Gastroesophageal sphincter (tissue), 3 donors: ENCODE measurements around the gene LINC00632.

ENCODE experiments used
- CTCF ChIP-seq, 4 experiments: fragments of 200-600 bp in 2 of 4; fragments of 450-650 bp in 2 of 4; sonication (generic) in 1 of 4; IDR thresholded peaks; one replicate each; pipeline ENCODE4 v1.5.1; 2017 to 2019; ENCODE audit warnings: antibody characterized with exemption in 4 of 4, mild to moderate bottlenecking in 2 of 4, moderate library complexity in 2 of 4
- EP300 ChIP-seq: sonication (generic); formaldehyde crosslinking; IDR thresholded peaks from one replicate; pipeline ENCODE4 v1.6.1; 2017; ENCODE audit warnings: antibody characterized with exemption, mild to moderate bottlenecking
- POLR2A ChIP-seq, 2 donors: fragments of 450-650 bp; IDR thresholded peaks; one replicate each; pipeline ENCODE4 v1.6.1; 2017; ENCODE audit warnings: antibody characterized with exemption in 2 of 2, mild to moderate bottlenecking in 2 of 2, moderate library complexity in 1 of 2

- no peak for TF ChIP-seq POLR2A (IDR thresholded peaks at IDR 0.05)
- no peak for TF ChIP-seq EP300
- no peak for TF ChIP-seq CTCF (IDR thresholded peaks at IDR 0.05)
These were observed 3.0 kb downstream of the LINC00632 start for GRCh38 chrX:140712413-140713173.
